Measurements from ENCODE around the gene ROPN1L.
A peak's percentile ranks its signal among the peaks of the same experiment; 100 is the strongest.

The ROPN1L gene

GRCh38 chr5:10400831-10401230, 40.8 kb upstream of the ROPN1L start:
- WGBS (ENCODE audit: insufficient coverage) = 100% methylated on average over 2 of the region's 3 CpGs
- H3K4me3 ChIP-seq (ENCODE audit: control insufficient read depth in 1 of 7, extremely low read depth in 1 of 7, insufficient read depth in 4 of 7, low read depth in 2 of 7, low read length in 6 of 7) = no peak overlapping the region
- ChIA-PET CTCF (interaction anchor here (1.0 to 2.3 kb wide), 4 partner anchors 11 to 117 kb away, joined by 3 to 8 read pairs (median 3); no protein-coding TSS in a partner anchor), POLR2A (no interaction called here)
- H3K36me3 ChIP-seq (ENCODE audit: control insufficient read depth in 4 of 4, insufficient read depth in 4 of 4, low read length in 3 of 4) = peaks cover 31 to 60% (median 42%) of the 10 kb centered on the region in 4 experiments
- no peaks in the 10 kb centered on the region for H3K9me3 ChIP-seq (ENCODE audit: control extremely low read depth in 1 of 5, control insufficient read depth in 4 of 5, insufficient read depth in 2 of 5, low read depth in 1 of 5, low read length in 4 of 5)
- peaks cover 0 to 22% (median 5%) of the 10 kb centered on the region in 4 experiments for H3K4me1 ChIP-seq (ENCODE audit: control extremely low read depth in 1 of 4, control insufficient read depth in 4 of 4, insufficient read depth in 4 of 4, low read length in 3 of 4)
- no peaks in the 10 kb centered on the region for H3K27me3 ChIP-seq (replicated peaks in 2 of 5; ENCODE audit: control insufficient read depth in 4 of 5, insufficient read depth in 5 of 5, low read length in 4 of 5)
- no peak overlapping the region for H3K27ac ChIP-seq (ENCODE audit: insufficient read depth in 1 of 2, low read depth in 1 of 2, low read length in 2 of 2, poor library complexity in 1 of 2, severe bottlenecking in 2 of 2)
- no peak for DNase-seq

DNA sequence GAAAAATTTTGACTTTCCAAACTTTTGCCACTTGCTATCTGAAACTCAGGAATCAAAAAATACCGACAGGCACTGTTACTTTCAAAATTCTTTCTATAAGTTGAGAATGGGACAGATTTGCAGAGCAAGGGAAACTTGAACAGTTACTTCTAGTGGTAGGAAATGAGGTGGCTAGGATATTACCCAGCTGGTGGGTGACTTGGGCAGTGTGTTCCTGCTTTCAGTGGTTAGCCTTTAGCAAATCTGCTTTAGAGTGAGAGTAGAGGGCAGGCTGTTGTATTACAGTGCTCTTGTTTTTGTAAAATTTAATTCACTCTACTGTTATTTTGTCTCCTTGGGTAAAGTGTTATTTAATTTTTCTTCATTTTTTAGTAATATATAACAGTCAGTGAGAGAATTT, 40.2 kb upstream of the ROPN1L start:
- Histone ChIP-seq H3K9me3 (ENCODE audit: control extremely low read depth in 1 of 5, control insufficient read depth in 4 of 5, insufficient read depth in 2 of 5, low read depth in 1 of 5, low read length in 4 of 5) (no peaks in the 10 kb centered on the region), H3K4me1 (ENCODE audit: control extremely low read depth in 1 of 4, control insufficient read depth in 4 of 4, insufficient read depth in 4 of 4, low read length in 3 of 4) (peaks cover 0 to 29% (median 8%) of the 10 kb centered on the region in 4 experiments), H3K4me3 (ENCODE audit: control insufficient read depth in 1 of 7, extremely low read depth in 1 of 7, insufficient read depth in 4 of 7, low read depth in 2 of 7, low read length in 6 of 7) (no peak overlapping the region), H3K27me3 (replicated peaks in 2 of 5; ENCODE audit: control insufficient read depth in 4 of 5, insufficient read depth in 5 of 5, low read length in 4 of 5) (no peaks in the 10 kb centered on the region), H3K36me3 (ENCODE audit: control insufficient read depth in 4 of 4, insufficient read depth in 4 of 4, low read length in 3 of 4) (peaks cover 25 to 59% (median 41%) of the 10 kb centered on the region in 4 experiments), H3K27ac (ENCODE audit: insufficient read depth in 1 of 2, low read depth in 1 of 2, low read length in 2 of 2, poor library complexity in 1 of 2, severe bottlenecking in 2 of 2) (no peak overlapping the region)
- CTCF ChIA-PET = interaction anchor here (0.9 to 2.3 kb wide), 4 partner anchors 11 to 118 kb away, joined by 3 to 8 read pairs (median 3); no protein-coding TSS in a partner anchor
- POLR2A ChIA-PET = no interaction called here
- no CpG with 5 or more reads among the region's 1 CpG for WGBS (ENCODE audit: insufficient coverage)
- DNase-seq = peak in 2 of 3 donors; percentile 71 to 78

DNA sequence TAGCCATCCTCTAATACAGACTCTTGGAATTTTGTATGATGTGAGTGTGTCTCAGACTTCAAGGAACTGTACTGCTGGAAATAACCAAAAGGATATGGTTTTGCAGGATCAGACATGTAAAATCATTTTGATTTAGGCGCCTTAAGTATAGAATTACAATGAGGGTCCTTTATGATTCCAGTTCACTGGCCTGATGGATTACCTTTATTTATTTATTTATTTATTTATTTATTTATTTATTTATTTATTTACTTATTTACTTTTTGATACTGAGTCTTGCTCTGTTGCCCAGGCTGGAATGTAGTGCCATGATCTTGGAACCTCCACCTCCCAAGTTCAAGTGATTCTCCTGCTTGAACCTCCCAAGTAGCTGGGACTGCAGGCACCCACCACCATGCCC, 37.9 kb upstream of the ROPN1L start:
- Histone ChIP-seq H3K27me3 (replicated peaks in 2 of 5; ENCODE audit: control insufficient read depth in 4 of 5, insufficient read depth in 5 of 5, low read length in 4 of 5) (no peaks in the 10 kb centered on the region), H3K36me3 (ENCODE audit: control insufficient read depth in 4 of 4, insufficient read depth in 4 of 4, low read length in 3 of 4) (peaks cover 21 to 57% (median 33%) of the 10 kb centered on the region in 4 experiments), H3K4me1 (ENCODE audit: control extremely low read depth in 1 of 4, control insufficient read depth in 4 of 4, insufficient read depth in 4 of 4, low read length in 3 of 4) (peaks cover 8 to 40% (median 17%) of the 10 kb centered on the region in 4 experiments), H3K9me3 (ENCODE audit: control extremely low read depth in 1 of 5, control insufficient read depth in 4 of 5, insufficient read depth in 2 of 5, low read depth in 1 of 5, low read length in 4 of 5) (no peaks in the 10 kb centered on the region), H3K4me3 (ENCODE audit: control insufficient read depth in 1 of 7, extremely low read depth in 1 of 7, insufficient read depth in 4 of 7, low read depth in 2 of 7, low read length in 6 of 7) (no peak overlapping the region), H3K27ac (ENCODE audit: insufficient read depth in 1 of 2, low read depth in 1 of 2, low read length in 2 of 2, poor library complexity in 1 of 2, severe bottlenecking in 2 of 2) (no peak overlapping the region)
- no CpG with 5 or more reads among the region's 1 CpG for WGBS (ENCODE audit: insufficient coverage)
- ChIA-PET CTCF (interaction anchor here (1.0 to 1.2 kb wide), 2 partner anchors 11 to 120 kb away, joined by 3 read pairs; no protein-coding TSS in a partner anchor), POLR2A (interaction anchor here (0.8 kb wide), 1 partner anchor 19 kb away, joined by 3 read pairs; no protein-coding TSS in a partner anchor)
- DNase-seq = no peak

DNA sequence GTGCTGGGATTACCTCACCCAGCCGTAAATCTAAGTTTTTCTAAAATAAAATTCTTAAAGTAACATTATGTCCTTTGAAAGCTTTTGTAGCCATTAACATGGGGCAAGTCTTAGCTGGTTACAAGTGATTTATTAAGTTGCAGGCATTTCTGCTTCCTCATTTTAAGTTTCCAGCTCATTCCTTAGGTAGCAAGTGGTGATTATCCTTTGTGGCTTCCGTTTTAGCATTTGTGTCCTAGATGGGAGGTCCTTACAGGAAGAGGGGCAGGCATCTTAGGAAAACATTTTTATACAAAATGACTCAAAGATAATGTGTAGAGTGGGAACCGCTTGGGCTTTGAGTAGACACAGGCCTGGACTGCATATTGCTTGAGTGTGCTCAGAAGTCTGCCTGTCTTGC, 35.0 kb upstream of the ROPN1L start:
- POLR2A ChIA-PET = interaction anchor here (1.9 kb wide), 1 partner anchor 54 kb away, joined by 4 read pairs; no protein-coding TSS in a partner anchor
- CTCF ChIA-PET = interaction anchor here (1.0 to 2.7 kb wide), 5 partner anchors 11 to 19 kb away, joined by 3 to 16 read pairs (median 3); no protein-coding TSS in a partner anchor
- WGBS (ENCODE audit: insufficient coverage) = 30% methylated on average over 1 of the region's 3 CpGs
- Histone ChIP-seq H3K4me3 (ENCODE audit: control insufficient read depth in 1 of 7, extremely low read depth in 1 of 7, insufficient read depth in 4 of 7, low read depth in 2 of 7, low read length in 6 of 7) (peak overlapping the region in 1 of 7 experiments; percentile 44), H3K27me3 (replicated peaks in 2 of 5; ENCODE audit: control insufficient read depth in 4 of 5, insufficient read depth in 5 of 5, low read length in 4 of 5) (no peaks in the 10 kb centered on the region), H3K36me3 (ENCODE audit: control insufficient read depth in 4 of 4, insufficient read depth in 4 of 4, low read length in 3 of 4) (peaks cover 27 to 76% (median 43%) of the 10 kb centered on the region in 4 experiments), H3K27ac (ENCODE audit: insufficient read depth in 1 of 2, low read depth in 1 of 2, low read length in 2 of 2, poor library complexity in 1 of 2, severe bottlenecking in 2 of 2) (no peak overlapping the region), H3K9me3 (ENCODE audit: control extremely low read depth in 1 of 5, control insufficient read depth in 4 of 5, insufficient read depth in 2 of 5, low read depth in 1 of 5, low read length in 4 of 5) (no peaks in the 10 kb centered on the region), H3K4me1 (ENCODE audit: control extremely low read depth in 1 of 4, control insufficient read depth in 4 of 4, insufficient read depth in 4 of 4, low read length in 3 of 4) (peaks cover 13 to 47% (median 32%) of the 10 kb centered on the region in 4 experiments)
- peak; percentile 24 to 69 (median 51) for DNase-seq

DNA sequence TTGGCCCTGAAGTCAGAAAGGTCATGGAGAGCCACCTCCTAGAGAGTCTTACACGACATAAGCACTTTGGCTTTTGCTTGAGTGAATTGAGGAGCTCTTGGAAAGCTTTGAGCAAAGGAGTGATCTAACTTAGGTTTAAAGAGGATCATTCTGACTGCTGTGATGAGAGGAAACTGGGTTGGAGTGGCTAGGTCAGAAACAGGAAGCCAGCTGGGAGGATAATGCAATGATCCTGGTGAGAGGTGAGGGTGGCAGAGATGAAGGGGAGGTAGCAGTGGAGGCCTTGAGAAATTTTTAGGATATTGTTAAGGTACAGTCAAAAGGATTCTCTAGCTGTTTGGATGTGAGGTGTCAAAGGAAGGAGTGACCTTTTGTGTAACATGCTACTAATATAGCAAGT, 32.2 kb upstream of the ROPN1L start:
- POLR2A ChIA-PET = no interaction called here
- H3K27ac ChIP-seq (ENCODE audit: insufficient read depth in 1 of 2, low read depth in 1 of 2, low read length in 2 of 2, poor library complexity in 1 of 2, severe bottlenecking in 2 of 2) = no peak overlapping the region

DNA sequence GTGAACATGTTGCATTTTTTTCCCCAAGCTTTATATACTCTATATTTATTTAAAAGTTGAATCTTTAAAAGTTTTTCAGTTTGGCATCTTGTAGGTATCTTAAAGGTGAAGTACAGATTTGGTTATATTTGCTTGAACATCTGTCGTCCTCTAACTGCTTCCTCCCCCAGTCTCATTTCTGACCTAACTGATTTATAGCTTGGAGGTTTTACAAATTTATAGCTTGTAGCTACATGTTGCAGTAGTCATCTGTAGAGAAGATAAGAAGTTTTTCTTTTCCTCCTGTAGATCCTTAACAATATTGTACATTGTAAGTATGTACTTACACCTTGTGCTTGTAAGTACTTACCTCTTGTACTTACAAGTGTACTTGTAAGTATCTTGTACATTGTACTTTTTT, 31.0 kb upstream of the ROPN1L start:
- H3K4me3 ChIP-seq (ENCODE audit: control insufficient read depth in 1 of 7, extremely low read depth in 1 of 7, insufficient read depth in 4 of 7, low read depth in 2 of 7, low read length in 6 of 7) = no peak overlapping the region
- H3K27ac ChIP-seq (ENCODE audit: insufficient read depth in 1 of 2, low read depth in 1 of 2, low read length in 2 of 2, poor library complexity in 1 of 2, severe bottlenecking in 2 of 2) = no peak overlapping the region
- WGBS (ENCODE audit: insufficient coverage) = no CpG with 5 or more reads among the region's 1 CpG
- H3K36me3 ChIP-seq (ENCODE audit: control insufficient read depth in 4 of 4, insufficient read depth in 4 of 4, low read length in 3 of 4) = peaks cover 26 to 74% (median 50%) of the 10 kb centered on the region in 4 experiments
- POLR2A ChIA-PET = interaction anchor here (1.0 kb wide), 1 partner anchor 9 kb away, joined by 3 read pairs; no protein-coding TSS in a partner anchor
- CTCF ChIA-PET = interaction anchor here (0.9 to 1.5 kb wide), 2 partner anchors 9 to 16 kb away, joined by 3 to 4 read pairs; no protein-coding TSS in a partner anchor
- H3K27me3 ChIP-seq (replicated peaks in 2 of 5; ENCODE audit: control insufficient read depth in 4 of 5, insufficient read depth in 5 of 5, low read length in 4 of 5) = no peaks in the 10 kb centered on the region
- peaks cover 13 to 46% (median 35%) of the 10 kb centered on the region in 4 experiments for H3K4me1 ChIP-seq (ENCODE audit: control extremely low read depth in 1 of 4, control insufficient read depth in 4 of 4, insufficient read depth in 4 of 4, low read length in 3 of 4)
- no peaks in the 10 kb centered on the region for H3K9me3 ChIP-seq (ENCODE audit: control extremely low read depth in 1 of 5, control insufficient read depth in 4 of 5, insufficient read depth in 2 of 5, low read depth in 1 of 5, low read length in 4 of 5)
- peak in 2 of 3 donors; percentile 48 to 65 for DNase-seq

More for the DNA sequence above, 32.2 kb upstream of the ROPN1L start:
- peak in 1 of 3 donors; percentile 9 for DNase-seq
- 75% methylated on average over 1 of the region's 1 CpG for WGBS (ENCODE audit: insufficient coverage)
- Histone ChIP-seq H3K4me1 (ENCODE audit: control extremely low read depth in 1 of 4, control insufficient read depth in 4 of 4, insufficient read depth in 4 of 4, low read length in 3 of 4) (peaks cover 13 to 46% (median 35%) of the 10 kb centered on the region in 4 experiments), H3K27me3 (replicated peaks in 2 of 5; ENCODE audit: control insufficient read depth in 4 of 5, insufficient read depth in 5 of 5, low read length in 4 of 5) (no peaks in the 10 kb centered on the region), H3K36me3 (ENCODE audit: control insufficient read depth in 4 of 4, insufficient read depth in 4 of 4, low read length in 3 of 4) (peaks cover 24 to 79% (median 50%) of the 10 kb centered on the region in 4 experiments), H3K9me3 (ENCODE audit: control extremely low read depth in 1 of 5, control insufficient read depth in 4 of 5, insufficient read depth in 2 of 5, low read depth in 1 of 5, low read length in 4 of 5) (no peaks in the 10 kb centered on the region), H3K4me3 (ENCODE audit: control insufficient read depth in 1 of 7, extremely low read depth in 1 of 7, insufficient read depth in 4 of 7, low read depth in 2 of 7, low read length in 6 of 7) (peak overlapping the region in 1 of 7 experiments; percentile 4)
- CTCF ChIA-PET = interaction anchor here (1.0 to 1.7 kb wide), 3 partner anchors 10 to 15 kb away, joined by 4 read pairs; no protein-coding TSS in a partner anchor

DNA sequence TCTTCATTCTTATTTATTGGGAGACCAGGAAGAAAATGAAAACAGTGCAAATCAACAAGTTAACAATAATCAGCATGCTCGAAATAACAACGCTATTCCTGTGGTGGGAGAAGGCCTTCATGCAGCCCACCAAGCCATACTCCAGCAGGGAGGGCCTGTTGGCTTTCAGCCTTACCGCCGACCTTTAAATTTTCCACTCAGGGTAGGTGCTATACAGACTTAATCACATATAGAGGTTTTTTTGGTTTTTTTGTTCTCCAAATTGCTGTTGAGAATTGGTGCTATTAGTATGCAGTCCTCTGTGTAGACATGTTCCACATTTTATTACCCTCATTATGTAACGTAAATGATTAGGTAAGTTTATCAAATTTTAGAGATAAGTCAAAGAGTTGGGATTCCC, 30.3 kb upstream of the ROPN1L start:
- Histone ChIP-seq H3K27me3 (replicated peaks in 2 of 5; ENCODE audit: control insufficient read depth in 4 of 5, insufficient read depth in 5 of 5, low read length in 4 of 5) (no peaks in the 10 kb centered on the region), H3K27ac (ENCODE audit: insufficient read depth in 1 of 2, low read depth in 1 of 2, low read length in 2 of 2, poor library complexity in 1 of 2, severe bottlenecking in 2 of 2) (no peak overlapping the region), H3K4me1 (ENCODE audit: control extremely low read depth in 1 of 4, control insufficient read depth in 4 of 4, insufficient read depth in 4 of 4, low read length in 3 of 4) (peaks cover 13 to 44% (median 32%) of the 10 kb centered on the region in 4 experiments), H3K9me3 (ENCODE audit: control extremely low read depth in 1 of 5, control insufficient read depth in 4 of 5, insufficient read depth in 2 of 5, low read depth in 1 of 5, low read length in 4 of 5) (no peaks in the 10 kb centered on the region), H3K36me3 (ENCODE audit: control insufficient read depth in 4 of 4, insufficient read depth in 4 of 4, low read length in 3 of 4) (peaks cover 25 to 73% (median 51%) of the 10 kb centered on the region in 4 experiments), H3K4me3 (ENCODE audit: control insufficient read depth in 1 of 7, extremely low read depth in 1 of 7, insufficient read depth in 4 of 7, low read depth in 2 of 7, low read length in 6 of 7) (no peak overlapping the region)
- DNase-seq = no peak
- CTCF ChIA-PET = interaction anchor here (1.5 to 4.6 kb wide), 2 partner anchors 8 to 12 kb away, joined by 4 to 23 read pairs; no protein-coding TSS in a partner anchor
- 100% methylated on average over 2 of the region's 5 CpGs for WGBS (ENCODE audit: insufficient coverage)
- POLR2A ChIA-PET = interaction anchor here (1.9 kb wide), 1 partner anchor 10 kb away, joined by 6 read pairs; no protein-coding TSS in a partner anchor

Measured in common myeloid progenitor, CD34-positive (primary cell).